Measurements from ENCODE around the gene TIGD3. TPM values are rescaled to one million over a fixed set of nuclear protein-coding genes. Genes with fewer than 3 reads are reported as not detected.
A peak's percentile ranks its signal among the peaks of the same experiment; 100 is the strongest.

The TIGD3 gene
- total and polyA plus RNA-seq, 9 of the 15 experiments (the other 6 are each of a cell fraction or from before 2014, with no cell fraction given) = 0.06 to 1.3 (median 0.56) TPM

- TF ChIP-seq, protein P1, sequence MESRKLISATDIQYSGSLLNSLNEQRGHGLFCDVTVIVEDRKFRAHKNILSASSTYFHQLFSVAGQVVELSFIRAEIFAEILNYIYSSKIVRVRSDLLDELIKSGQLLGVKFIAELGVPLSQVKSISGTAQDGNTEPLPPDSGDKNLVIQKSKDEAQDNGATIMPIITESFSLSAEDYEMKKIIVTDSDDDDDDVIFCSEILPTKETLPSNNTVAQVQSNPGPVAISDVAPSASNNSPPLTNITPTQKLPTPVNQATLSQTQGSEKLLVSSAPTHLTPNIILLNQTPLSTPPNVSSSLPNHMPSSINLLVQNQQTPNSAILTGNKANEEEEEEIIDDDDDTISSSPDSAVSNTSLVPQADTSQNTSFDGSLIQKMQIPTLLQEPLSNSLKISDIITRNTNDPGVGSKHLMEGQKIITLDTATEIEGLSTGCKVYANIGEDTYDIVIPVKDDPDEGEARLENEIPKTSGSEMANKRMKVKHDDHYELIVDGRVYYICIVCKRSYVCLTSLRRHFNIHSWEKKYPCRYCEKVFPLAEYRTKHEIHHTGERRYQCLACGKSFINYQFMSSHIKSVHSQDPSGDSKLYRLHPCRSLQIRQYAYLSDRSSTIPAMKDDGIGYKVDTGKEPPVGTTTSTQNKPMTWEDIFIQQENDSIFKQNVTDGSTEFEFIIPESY (CRISPR knock-in tag; IDR thresholded peaks at IDR 0.05) = no peak
- TF ChIP-seq HNRNPLL (IDR thresholded peaks at IDR 0.05; ENCODE audit: low read depth, low read length, poor library complexity, severe bottlenecking) (no peak), NKRF (IDR thresholded peaks at IDR 0.05; ENCODE audit: borderline replicate concordance) (0 out of 2 replicates have a peak, but pooled peaks have one; percentile 23), SMARCC2 (IDR thresholded peaks at IDR 0.05; ENCODE audit: low read depth) (no peak), SMARCA5 (IDR thresholded peaks at IDR 0.05) (peak; percentile 41), ZC3H4 (CRISPR knock-in tag; IDR thresholded peaks at IDR 0.05; ENCODE audit: borderline replicate concordance) (0 out of 2 replicates have a peak, but pooled peaks have one; percentile 39), ARHGAP35 (IDR thresholded peaks at IDR 0.05; ENCODE audit: partially characterized antibody) (peak; percentile 51), ZBTB7A (IDR thresholded peaks at IDR 0.05; ENCODE audit: borderline replicate concordance, control insufficient read depth, low read depth, low read length) (peak; percentile 40; the same call in 1 of the 2 replicates), E2F3 (CRISPR knock-in tag; IDR thresholded peaks at IDR 0.05) (no peak), TAF7 (tag; IDR thresholded peaks at IDR 0.05) (0 out of 2 replicates have a peak, but pooled peaks have one; percentile 7), ARNT (IDR thresholded peaks at IDR 0.05) (0 out of 4 replicates have a peak, but pooled peaks of 1 of the 2 experiments have one; percentile 7), POU5F1 (IDR thresholded peaks at IDR 0.05; ENCODE audit: borderline replicate concordance, low read depth, low read length, partially characterized antibody) (no peak), PHB2 (IDR thresholded peaks at IDR 0.05; ENCODE audit: low read depth) (0 out of 2 replicates have a peak, but pooled peaks have one; percentile 14), NFIC (IDR thresholded peaks at IDR 0.05) (0 out of 2 replicates have a peak, but pooled peaks have one; percentile 3), TAL1 (IDR thresholded peaks at IDR 0.05) (peak; percentile 17)
Measured at GRCh38 chr11:65382804-65383368, 28.3 kb downstream of the TIGD3 start (continued).
